Psoas muscle (tissue), 8 donors: ENCODE data around the gene PCDHA7. TPM values are rescaled to one million over a fixed set of nuclear protein-coding genes. Genes with fewer than 3 reads are reported as not detected.
"Not testable (repeated sequence)": the region's sequence is repeated elsewhere in the genome, so short reads cannot be mapped to it uniquely, and the experiment has no call there.

Source experiments
- ATAC-seq, 4 donors: fragments of 200-7000 bp; cut with Tn5 transposase; one replicate each; pipeline ENCODE4 v1.9.1; 2020; ENCODE audit warnings: moderate library complexity in 3 of 4, mild to moderate bottlenecking in 2 of 4
- DNase-seq, 2 donors: peaks; one replicate each; pipeline ENCODE4 v3.0.0-alpha.2; 2020
- H3K27ac ChIP-seq: fragments of 200-600 bp; one replicate; pipeline ENCODE4 v1.8.0; 2022
- H3K27me3 ChIP-seq, 3 donors: fragments of 200-600 bp in 1 of 3; one replicate each; pipeline versions ENCODE4 v1.6.1 to v1.8.0; 2013 to 2022; ENCODE audit warnings: low read length in 2 of 3, mild to moderate bottlenecking in 2 of 3, moderate library complexity in 1 of 3; ENCODE audit not compliant: insufficient read depth in 3 of 3
- H3K36me3 ChIP-seq, 2 donors: fragments of 200-600 bp in 1 of 2; one replicate each; pipeline versions ENCODE4 v1.6.1 to v1.8.0; 2013 to 2022; ENCODE audit warnings: low read depth in 1 of 2, mild to moderate bottlenecking in 1 of 2, moderate library complexity in 1 of 2; ENCODE audit not compliant: insufficient read depth in 1 of 2
- H3K4me1 ChIP-seq: fragments of 200-600 bp; one replicate; pipeline ENCODE4 v1.8.0; 2022
- H3K4me3 ChIP-seq: fragments of 200-600 bp; one replicate; pipeline ENCODE4 v1.8.0; 2022; ENCODE audit warnings: mild to moderate bottlenecking
- H3K9me3 ChIP-seq: fragments of 200-600 bp; one replicate; pipeline ENCODE4 v1.8.0; 2022
- CTCF ChIP-seq: fragments of 200-600 bp; IDR thresholded peaks from one replicate; pipeline ENCODE4 v1.8.0; 2022; ENCODE audit warnings: antibody characterized with exemption
- WGBS, 3 donors: extraction: QIAGEN DNeasy Blood & Tissue Kit; methylation state at CpG; one replicate each; pipeline versions ENCODE4 v1.1.6 to v1.1.7; 2013; 5-methylcytosine and 5-hydroxymethylcytosine counted together
- intact Hi-C, 2 donors: fragments of 100-400 bp; cut with DNase I; formaldehyde crosslinking; loops; one replicate each; pipeline versions ENCODE4 v1.11.0 to v1.14.2; 2022
- polyA plus RNA-seq, 3 donors: library from polyadenylated mRNA; stranded (reverse); fragments of 200-250 nt; gene quantifications; one replicate each; pipeline ENCODE4 v1.2.3, GENCODE V29; 2013
- total RNA-seq, 4 donors: library from RNA; stranded (reverse); fragmentation: NEBNext Ultra II Directional in 2 of 4; extraction: Animal tissue kit (Norgen Biotek cat#: 25700) in 2 of 4; gene quantifications; one replicate each; pipeline versions ENCODE4 v1.2.1 to v1.2.4, GENCODE V29; 2021 to 2023
- donor health status: healthy with polysubstance abuse.
- donor health status: DM: no; HTN: no; CAD: no; lungs with moderate emphysema.
- donor health status: Bipolar disorder and iron deficiency.
- donor health status: healthy.
- donor health status: DM: yes; HTN: yes; CAD: no.
- donor health status: DM: no; HTN: no; CAD: no.
- donor health status: DM: no; HTN: no; CAD: no.
- donor health status: DM: yes; HTN: yes; CAD: no.

Gene PCDHA7
- total and polyA plus RNA-seq, 7 donors: 0.01 to 0.08 (median 0.07) TPM; not detected in 4

GRCh38 chr5:140794595-140795258 lies 39.3 kb upstream of the PCDHA7 start, which contains the start of gene PCDHA2:
Gene PCDHA2, plus strand, starts transcription at chr5:140794852.
- Histone ChIP-seq H3K36me3 (no peaks in the 10 kb centered on the region), H3K4me1 (no peaks in the 10 kb centered on the region), H3K27me3 (peaks cover 2 to 10% (median 8%) of the 10 kb centered on the region in 3 donors), H3K9me3 (peaks cover 9% of the 10 kb centered on the region), H3K4me3 (no peak within 1 kb of the TSS), H3K27ac (no peak within 1 kb of the TSS)
- no peak for TF ChIP-seq CTCF
- intact Hi-C loops: no loop called here
- ATAC-seq (no peak), DNase-seq (no peak)
- 15 to 22% (median 18%) methylated on average over 27 of the region's 27 CpGs for WGBS, 3 donors

GRCh38 chr5:140795259-140795641 lies 38.8 kb upstream of the PCDHA7 start:
- DNase-seq (no peak), ATAC-seq (no peak)
- WGBS, 3 donors: 18 to 22% (median 18%) methylated on average over 15 of the region's 15 CpGs
- Histone ChIP-seq H3K4me1 (no peaks in the 10 kb centered on the region), H3K4me3 (no peak overlapping the region), H3K9me3 (peaks cover 8% of the 10 kb centered on the region), H3K27me3 (peaks cover 2 to 8% (median 7%) of the 10 kb centered on the region in 3 donors), H3K36me3 (no peaks in the 10 kb centered on the region), H3K27ac (no peak overlapping the region)
- TF ChIP-seq CTCF: no peak
- intact Hi-C loops: no loop called here

GRCh38 chr5:140796072-140796717 lies 37.9 kb upstream of the PCDHA7 start:
- H3K27me3 ChIP-seq, H3K27ac ChIP-seq, DNase-seq, H3K9me3 ChIP-seq, H3K36me3 ChIP-seq, intact Hi-C loops, H3K4me3 ChIP-seq, ATAC-seq, H3K4me1 ChIP-seq: not testable (repeated sequence)
- 46 to 57% (median 48%) methylated on average over 57 to 72 of the region's 72 CpGs for WGBS, 3 donors

- DNase-seq (no peak), ATAC-seq (no peak)
- peaks cover 2 to 11% (median 7%) of the 10 kb centered on the region in 3 donors for H3K27me3 ChIP-seq
- H3K27ac ChIP-seq: no peak overlapping the region
- no peaks in the 10 kb centered on the region for H3K36me3 ChIP-seq
- WGBS, 3 donors: 47 to 56% (median 54%) methylated on average over 38 to 39 of the region's 39 CpGs
- peaks cover 8% of the 10 kb centered on the region for H3K9me3 ChIP-seq
- H3K4me3 ChIP-seq: no peak overlapping the region
- H3K4me1 ChIP-seq: no peaks in the 10 kb centered on the region
- no peak for TF ChIP-seq CTCF
- intact Hi-C loops: no loop called here
These were observed 37.4 kb upstream of the PCDHA7 start for GRCh38 chr5:140796718-140797095.

- DNase-seq (no peak), ATAC-seq (no peak)
- peak within 1 kb of the TSS; percentile 35 for H3K4me3 ChIP-seq
- H3K27me3 ChIP-seq: peaks cover 0 to 14% (median 0%) of the 10 kb centered on the region in 3 donors
- no peaks in the 10 kb centered on the region for H3K4me1 ChIP-seq
- peaks cover 2% of the 10 kb centered on the region for H3K9me3 ChIP-seq
- H3K27ac ChIP-seq: no peak within 1 kb of the TSS
- WGBS, 3 donors: 9 to 16% (median 14%) methylated on average over 29 of the region's 29 CpGs
- TF ChIP-seq CTCF: peak; percentile 21
- H3K36me3 ChIP-seq: no peaks in the 10 kb centered on the region
- intact Hi-C loops: no loop called here
These were observed 33.1 kb upstream of the PCDHA7 start, which contains the start of gene PCDHA3 for GRCh38 chr5:140800816-140801493. Gene PCDHA3, plus strand, starts transcription at chr5:140801057.
